Caco-2 (cell line): Measurements from ENCODE around the gene RANBP3. TPM values are rescaled to one million over a fixed set of nuclear protein-coding genes. Genes with fewer than 3 reads are reported as not detected.
"Not testable (repeated sequence)": the region's sequence is repeated elsewhere in the genome, so short reads cannot be mapped to it uniquely, and the experiment has no call there.

ENCODE experiments used
- BruUV-seq: library from RNA; stranded (reverse); fragments of 400-500 nt; replicated peaks from 2 replicates; lab custom pipeline; 2021; lab: Mats Ljungman, UMichigan
- CTCF ChIA-PET: fragments of 300-600 bp; sonication (Branson Sonifier 250); formaldehyde crosslinking; loops from one replicate; lab custom pipeline; 2022; ENCODE audit warnings: antibody characterized with exemption; lab: Charles Lee
- POLR2A ChIA-PET: fragments of 300-600 bp; sonication (Branson Sonifier 250); formaldehyde crosslinking; loops from one replicate; lab custom pipeline; 2022; ENCODE audit warnings: antibody characterized with exemption; lab: Charles Lee
- DNase-seq, 2 experiments: peaks; one replicate each; pipeline versions ENCODE4 v3.0.0 to v3.0.0-alpha.2; 2020 to 2022
- H3K27me3 ChIP-seq: replicated peaks from 2 replicates; pipeline ENCODE4 v1.6.0; 2011; ENCODE audit warnings: low read length; ENCODE audit not compliant: control insufficient read depth, insufficient read depth
- H3K36me3 ChIP-seq: 2 replicates; pipeline ENCODE4 v1.5.1; 2011; ENCODE audit warnings: low read length; ENCODE audit not compliant: control insufficient read depth, insufficient read depth
- H3K4me1 ChIP-seq: fragments of 250-450 bp; sonication (Bioruptor Pico); 2 replicates; pipeline ENCODE4 v1.5.1; 2020; ENCODE audit warnings: mild to moderate bottlenecking
- H3K4me3 ChIP-seq: 2 replicates; pipeline ENCODE4 v1.5.1; 2011; ENCODE audit warnings: low read depth, mild to moderate bottlenecking, control low read depth, low read length
- H3K9me3 ChIP-seq: fragments of 250-450 bp; sonication (Bioruptor Pico); 2 replicates; pipeline ENCODE4 v1.5.1; 2020; ENCODE audit warnings: mild to moderate bottlenecking, moderate library complexity
- H3K27ac Mint-ChIP-seq: one replicate; pipeline ENCODE4 v1.8.0; 2022; ENCODE audit warnings: mixed read lengths; ENCODE audit not compliant: unreplicated experiment
- H3K27me3 Mint-ChIP-seq: one replicate; pipeline ENCODE4 v1.8.0; 2022; ENCODE audit warnings: mixed read lengths; ENCODE audit not compliant: insufficient read depth, unreplicated experiment
- H3K36me3 Mint-ChIP-seq: one replicate; pipeline ENCODE4 v1.8.0; 2022; ENCODE audit warnings: mild to moderate bottlenecking, mixed read lengths; ENCODE audit not compliant: insufficient read depth, unreplicated experiment
- H3K4me1 Mint-ChIP-seq: one replicate; pipeline ENCODE4 v1.8.0; 2022; ENCODE audit warnings: low read depth, mixed read lengths; ENCODE audit not compliant: unreplicated experiment
- H3K4me3 Mint-ChIP-seq: one replicate; pipeline ENCODE4 v1.8.0; 2022; ENCODE audit warnings: mild to moderate bottlenecking, moderate library complexity, mixed read lengths; ENCODE audit not compliant: unreplicated experiment
- H3K9me3 Mint-ChIP-seq: one replicate; pipeline ENCODE4 v1.8.0; 2022; ENCODE audit warnings: mixed read lengths; ENCODE audit not compliant: unreplicated experiment
- intact Hi-C: fragments of 100-400 bp; cut with micrococcal nuclease; formaldehyde crosslinking; loops from one replicate; pipeline ENCODE4 v1.10.0; 2022; ENCODE audit not compliant: unreplicated experiment
- total RNA-seq: library from RNA; stranded (reverse); gene quantifications from 2 replicates; pipeline ENCODE4 v1.2.3, GENCODE V29; 2022
- TF ChIP-seq, protein P1 (sequence below), 2 experiments: fragments of 200-600 bp in 1 of 2; IDR thresholded peaks; 1 replicate in 1 of 2; 2 replicates in 1 of 2; pipeline versions ENCODE4 v1.5.1 to v1.8.0; 2011 to 2022; ENCODE audit warnings: antibody characterized with exemption in 1 of 2, control low read depth in 1 of 2, inconsistent platforms in 1 of 2, low read depth in 1 of 2, low read length in 1 of 2, mild to moderate bottlenecking in 1 of 2, moderate library complexity in 1 of 2; ENCODE audit not compliant: insufficient read depth in 1 of 2, severe bottlenecking in 1 of 2, unreplicated experiment in 1 of 2

RANBP3 gene
- total RNA-seq, 1 experiment from 2014 or later = 90.4 TPM

- peaks cover under 1% of the 10 kb centered on the region for H3K36me3 Mint-ChIP-seq
- H3K4me1 Mint-ChIP-seq = no peaks in the 10 kb centered on the region
- Histone ChIP-seq H3K27me3 (no peaks in the 10 kb centered on the region), H3K4me3 (no peak overlapping the region), H3K9me3 (no peaks in the 10 kb centered on the region), H3K4me1 (no peaks in the 10 kb centered on the region), H3K36me3 (no peaks in the 10 kb centered on the region)
- no TSS peak for BruUV-seq
- H3K27me3 Mint-ChIP-seq = no peaks in the 10 kb centered on the region
- ChIA-PET CTCF (interaction anchor here (1.7 kb wide), 1 partner anchor 15 kb away, joined by 4 read pairs; no protein-coding TSS in a partner anchor), POLR2A (no interaction called here)
- no peak for DNase-seq
- no peaks in the 10 kb centered on the region for H3K9me3 Mint-ChIP-seq
- no peak overlapping the region for H3K27ac Mint-ChIP-seq
- TF ChIP-seq, protein P1, sequence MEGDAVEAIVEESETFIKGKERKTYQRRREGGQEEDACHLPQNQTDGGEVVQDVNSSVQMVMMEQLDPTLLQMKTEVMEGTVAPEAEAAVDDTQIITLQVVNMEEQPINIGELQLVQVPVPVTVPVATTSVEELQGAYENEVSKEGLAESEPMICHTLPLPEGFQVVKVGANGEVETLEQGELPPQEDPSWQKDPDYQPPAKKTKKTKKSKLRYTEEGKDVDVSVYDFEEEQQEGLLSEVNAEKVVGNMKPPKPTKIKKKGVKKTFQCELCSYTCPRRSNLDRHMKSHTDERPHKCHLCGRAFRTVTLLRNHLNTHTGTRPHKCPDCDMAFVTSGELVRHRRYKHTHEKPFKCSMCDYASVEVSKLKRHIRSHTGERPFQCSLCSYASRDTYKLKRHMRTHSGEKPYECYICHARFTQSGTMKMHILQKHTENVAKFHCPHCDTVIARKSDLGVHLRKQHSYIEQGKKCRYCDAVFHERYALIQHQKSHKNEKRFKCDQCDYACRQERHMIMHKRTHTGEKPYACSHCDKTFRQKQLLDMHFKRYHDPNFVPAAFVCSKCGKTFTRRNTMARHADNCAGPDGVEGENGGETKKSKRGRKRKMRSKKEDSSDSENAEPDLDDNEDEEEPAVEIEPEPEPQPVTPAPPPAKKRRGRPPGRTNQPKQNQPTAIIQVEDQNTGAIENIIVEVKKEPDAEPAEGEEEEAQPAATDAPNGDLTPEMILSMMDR (IDR thresholded peaks at IDR 0.05; ENCODE audit: insufficient read depth in 1 of 2, low read depth in 1 of 2, low read length in 1 of 2, severe bottlenecking in 1 of 2, unreplicated experiment in 1 of 2) = no peak
- intact Hi-C loops = no loop called here
- H3K4me3 Mint-ChIP-seq = no peak overlapping the region
These were observed 29.9 kb upstream of the RANBP3 start for GRCh38 chr19:6007866-6008265.

DNA sequence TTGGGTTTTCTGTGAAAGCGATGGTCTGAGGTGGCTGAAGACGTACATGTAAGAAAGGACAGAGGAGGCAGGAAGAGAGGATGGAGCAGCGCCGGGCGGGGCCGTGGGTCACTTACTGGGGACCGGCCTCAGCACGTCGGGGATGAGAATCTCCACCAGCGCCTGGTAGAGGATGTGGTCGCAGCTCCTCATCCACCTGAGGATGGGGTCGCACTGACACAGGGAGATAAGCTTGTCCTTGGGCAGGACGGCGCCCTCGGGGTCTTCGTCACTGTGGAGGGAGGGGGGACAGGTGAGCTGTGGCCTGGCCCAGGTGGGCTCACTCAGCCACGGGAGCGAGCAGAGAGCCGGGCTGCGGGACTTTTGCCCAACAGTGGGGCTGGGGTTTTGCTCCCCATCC lies 29.0 kb upstream of the RANBP3 start:
- no TSS peak for BruUV-seq
- CTCF ChIA-PET = interaction anchor here (1.7 kb wide), 1 partner anchor 15 kb away, joined by 4 read pairs; no protein-coding TSS in a partner anchor
- intact Hi-C loops = no loop called here
- H3K36me3 ChIP-seq = no peaks in the 10 kb centered on the region
- no peaks in the 10 kb centered on the region for H3K9me3 Mint-ChIP-seq
- DNase-seq = no peak
- H3K27me3 Mint-ChIP-seq = no peaks in the 10 kb centered on the region
- no peaks in the 10 kb centered on the region for H3K27me3 ChIP-seq
- no peaks in the 10 kb centered on the region for H3K4me1 Mint-ChIP-seq
- no peaks in the 10 kb centered on the region for H3K9me3 ChIP-seq
- H3K4me1 ChIP-seq = no peaks in the 10 kb centered on the region
- peaks cover 5% of the 10 kb centered on the region for H3K36me3 Mint-ChIP-seq
- POLR2A ChIA-PET = no interaction called here
- no peak overlapping the region for H3K27ac Mint-ChIP-seq
- no peak overlapping the region for H3K4me3 Mint-ChIP-seq
- no peak overlapping the region for H3K4me3 ChIP-seq
- TF ChIP-seq, protein P1 (IDR thresholded peaks at IDR 0.05; ENCODE audit: insufficient read depth in 1 of 2, low read depth in 1 of 2, low read length in 1 of 2, severe bottlenecking in 1 of 2, unreplicated experiment in 1 of 2) = no peak

DNA sequence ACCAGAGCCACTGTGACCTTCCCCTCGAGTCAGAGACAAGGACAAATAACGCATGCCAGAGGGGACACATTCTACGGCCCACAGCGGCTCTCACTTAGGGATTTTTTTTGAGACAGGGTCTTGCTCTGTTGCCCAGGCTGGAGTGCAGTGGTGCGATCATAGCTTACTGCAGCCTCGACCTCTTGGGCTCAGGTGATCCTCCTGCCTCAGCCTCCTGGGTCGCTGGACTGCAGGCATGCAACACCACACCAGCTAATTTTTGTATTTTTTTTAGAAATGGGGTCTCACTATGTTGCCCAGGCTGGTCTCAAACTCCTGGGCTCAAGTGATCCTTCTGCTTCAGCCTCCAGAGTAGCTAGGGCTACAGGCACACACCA lies 28.1 kb upstream of the RANBP3 start:
- H3K4me3 Mint-ChIP-seq, BruUV-seq, H3K36me3 Mint-ChIP-seq: not testable (repeated sequence)

More for the DNA sequence above, 28.1 kb upstream of the RANBP3 start:
- H3K9me3 ChIP-seq, H3K9me3 Mint-ChIP-seq, intact Hi-C loops, H3K4me1 ChIP-seq, H3K27me3 Mint-ChIP-seq, H3K36me3 ChIP-seq, H3K27me3 ChIP-seq, DNase-seq, H3K4me1 Mint-ChIP-seq, H3K4me3 ChIP-seq, H3K27ac Mint-ChIP-seq: not testable (repeated sequence)
- ChIA-PET CTCF (interaction anchor here (1.7 kb wide), 1 partner anchor 16 kb away, joined by 4 read pairs; no protein-coding TSS in a partner anchor), POLR2A (interaction anchor here (0.6 kb wide), 1 partner anchor 27 kb away, joined by 3 read pairs; no protein-coding TSS in a partner anchor)
